Astrocyte of the hippocampus (primary cell): Measurements from ENCODE around the gene ITGB6.
A peak's percentile ranks its signal among the peaks of the same experiment; 100 is the strongest.
"Not testable (repeated sequence)": the region's sequence is repeated elsewhere in the genome, so short reads cannot be mapped to it uniquely, and the experiment has no call there.

Source experiments
- DNase-seq: peaks from one replicate; pipeline ENCODE4 v3.0.0; 2011; ENCODE audit warnings: low read depth, low spot score

ITGB6 gene

DNA sequence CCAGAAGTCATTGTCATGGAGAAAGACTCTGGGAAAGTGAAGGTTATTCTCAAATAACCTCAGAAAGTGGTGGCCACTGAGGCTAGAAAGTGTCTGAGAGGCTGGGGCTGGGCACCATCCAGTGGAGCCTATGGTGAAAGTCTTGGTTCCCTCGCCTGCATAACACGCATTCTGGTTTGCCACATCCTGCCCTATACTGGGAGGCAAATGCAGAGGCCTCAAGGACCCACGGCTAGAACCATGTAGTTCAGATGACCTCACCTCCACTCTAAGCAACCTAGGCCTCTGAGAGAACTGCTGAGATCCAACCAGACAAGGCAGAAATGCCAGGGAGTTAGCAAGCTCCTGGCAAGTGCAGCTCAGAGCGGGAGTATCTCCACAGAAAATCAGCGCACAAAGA, 5.1 kb downstream of the ITGB6 start:
- DNase-seq: no peak

- DNase-seq: no peak
Measured at GRCh38 chr2:160194351-160194750, 5.7 kb downstream of the ITGB6 start.

GRCh38 chr2:160181146-160181836, 18.8 kb downstream of the ITGB6 start:
- DNase-seq: peak; percentile 40

GRCh38 chr2:160180690-160181089, 19.4 kb downstream of the ITGB6 start:
- DNase-seq: not testable (repeated sequence)

GRCh38 chr2:160180172-160180571, 19.9 kb downstream of the ITGB6 start:
- DNase-seq: no peak

DNA sequence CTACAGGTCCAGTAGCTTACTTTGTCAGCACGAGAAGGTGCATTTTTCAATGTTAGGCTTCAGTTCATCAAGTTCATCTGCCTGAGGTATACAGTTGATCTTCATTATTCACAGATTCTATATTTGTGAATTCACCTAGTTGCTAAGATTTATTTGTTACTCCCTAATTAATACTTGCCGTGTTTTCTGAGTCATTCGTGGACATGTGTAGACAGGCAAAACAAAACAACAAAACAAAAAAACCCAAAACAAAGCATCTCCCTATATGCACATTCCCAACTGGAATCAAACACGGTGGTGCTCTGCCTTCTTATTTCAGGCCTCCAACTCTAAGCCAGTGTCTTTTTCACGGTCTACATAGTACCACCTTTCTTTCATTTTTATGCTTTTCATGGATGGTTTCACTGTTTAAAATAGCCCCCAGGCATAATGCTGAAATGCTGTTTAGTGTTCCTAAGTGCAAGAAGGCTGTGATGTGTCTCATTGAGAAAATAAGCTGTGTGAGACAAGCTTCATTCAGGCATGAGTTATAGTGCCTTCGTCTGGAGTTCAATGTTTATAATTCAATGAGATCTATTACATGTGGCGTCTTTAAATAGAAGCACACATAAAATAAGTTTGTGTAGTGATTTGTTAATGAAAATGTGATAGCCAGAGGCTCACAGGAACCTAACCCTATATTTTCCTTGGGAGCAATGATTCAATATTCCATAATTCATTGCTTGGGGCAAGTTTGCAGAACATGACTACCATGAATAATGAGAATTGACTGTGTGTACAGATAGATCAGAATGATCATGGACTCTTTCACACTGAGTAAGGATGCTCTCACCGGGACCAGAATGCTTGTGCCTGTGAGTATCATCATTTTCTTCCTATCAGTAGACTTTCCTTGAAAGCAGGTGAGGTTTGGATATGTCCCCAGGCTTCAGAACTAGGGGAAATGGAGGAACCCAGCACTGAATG, 24.6 kb downstream of the ITGB6 start:
- DNase-seq: no peak

DNA sequence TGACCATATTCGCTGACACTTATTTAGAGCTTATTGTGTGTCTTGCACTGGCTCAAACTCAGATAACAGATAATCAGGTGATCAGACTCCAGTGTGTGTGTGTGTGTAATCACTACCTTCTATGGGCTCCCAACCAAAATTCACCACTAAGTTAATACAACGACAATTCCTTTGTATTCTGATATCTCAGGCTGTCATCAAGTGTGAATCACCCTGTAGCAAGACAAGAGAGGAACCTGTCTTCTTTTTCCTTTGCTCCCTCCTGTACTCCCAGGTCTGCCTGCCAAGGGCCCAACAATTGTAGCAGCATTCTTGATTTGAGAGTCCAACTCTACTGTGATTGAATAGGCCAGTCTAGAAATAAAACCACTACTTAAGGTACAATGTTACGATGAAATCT, 25.8 kb downstream of the ITGB6 start:
- DNase-seq: no peak

DNA sequence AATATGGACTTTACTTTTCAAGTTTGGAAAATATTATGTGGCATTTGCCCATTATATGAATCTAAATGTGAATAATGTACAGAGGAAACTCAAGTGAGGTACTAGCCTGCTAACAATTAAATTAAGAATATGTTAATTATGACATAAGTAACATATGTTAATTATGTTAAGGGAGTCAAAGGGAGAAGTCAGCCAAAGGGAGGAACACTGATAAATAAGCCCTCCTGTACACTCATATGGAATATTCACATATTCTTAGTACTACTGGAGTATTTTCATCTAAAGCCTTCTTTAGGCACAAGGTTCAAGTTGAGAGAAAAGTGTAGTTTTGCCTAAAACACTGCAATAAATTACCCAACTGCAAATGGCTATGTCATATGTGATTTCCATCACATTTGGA, 30.1 kb downstream of the ITGB6 start:
- no peak for DNase-seq

- DNase-seq: no peak
Measured at GRCh38 chr2:160169471-160169870, 30.6 kb downstream of the ITGB6 start.

GRCh38 chr2:160168878-160169277, 31.2 kb downstream of the ITGB6 start:
- DNase-seq: no peak

GRCh38 chr2:160167089-160167740, 32.9 kb downstream of the ITGB6 start:
- no peak for DNase-seq

DNA sequence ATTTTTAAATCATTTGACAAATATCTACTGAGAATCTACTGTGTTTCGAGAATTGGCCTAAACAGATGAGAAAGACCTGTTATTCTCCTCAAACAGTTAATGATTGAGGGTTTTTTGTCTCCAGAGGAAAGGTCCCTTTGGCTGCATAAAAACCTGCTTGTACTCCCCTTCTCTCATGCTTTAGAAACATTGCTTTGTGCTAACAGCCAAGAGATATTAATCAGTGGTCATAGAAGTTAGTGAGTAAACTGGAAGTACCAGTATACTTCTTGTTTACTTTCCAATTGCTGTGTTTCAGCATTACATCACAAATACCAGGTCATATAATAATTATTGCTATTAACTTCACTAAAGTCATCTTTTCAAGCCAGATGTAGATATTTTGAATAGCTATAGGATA, 34.1 kb downstream of the ITGB6 start:
- no peak for DNase-seq

- no peak for DNase-seq
Measured at GRCh38 chr2:160165081-160165480, 35.0 kb downstream of the ITGB6 start.

- DNase-seq: peak; percentile 71
Measured at GRCh38 chr2:160157861-160158829, 41.9 kb downstream of the ITGB6 start.

- peak; percentile 14 for DNase-seq
Measured at GRCh38 chr2:160156665-160157064, 43.4 kb downstream of the ITGB6 start.

DNA sequence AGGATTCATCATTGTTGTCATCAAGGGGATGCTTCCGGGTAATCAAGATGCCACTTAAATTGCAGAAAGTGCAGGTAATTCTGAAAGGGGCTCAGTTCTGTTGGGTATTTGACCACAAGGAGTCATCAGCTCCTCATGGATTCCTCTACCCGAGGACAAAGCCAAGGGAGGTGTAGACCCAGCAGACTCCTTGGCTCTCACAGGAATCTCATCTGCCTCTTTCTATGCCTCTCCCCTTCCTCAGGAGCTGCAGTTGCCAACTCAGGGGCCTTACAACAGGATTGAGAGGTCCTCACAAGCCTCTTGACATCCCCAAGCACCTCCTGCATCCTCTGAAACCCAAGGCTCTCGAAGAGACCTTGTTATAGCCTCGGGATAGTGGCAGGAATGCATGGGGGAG, 44.0 kb downstream of the ITGB6 start:
- no peak for DNase-seq

- not testable (repeated sequence) for DNase-seq
Measured at GRCh38 chr2:160148419-160148818, 51.7 kb downstream of the ITGB6 start.

- no peak for DNase-seq
Measured at GRCh38 chr2:160145471-160145870, 54.6 kb downstream of the ITGB6 start.

DNA sequence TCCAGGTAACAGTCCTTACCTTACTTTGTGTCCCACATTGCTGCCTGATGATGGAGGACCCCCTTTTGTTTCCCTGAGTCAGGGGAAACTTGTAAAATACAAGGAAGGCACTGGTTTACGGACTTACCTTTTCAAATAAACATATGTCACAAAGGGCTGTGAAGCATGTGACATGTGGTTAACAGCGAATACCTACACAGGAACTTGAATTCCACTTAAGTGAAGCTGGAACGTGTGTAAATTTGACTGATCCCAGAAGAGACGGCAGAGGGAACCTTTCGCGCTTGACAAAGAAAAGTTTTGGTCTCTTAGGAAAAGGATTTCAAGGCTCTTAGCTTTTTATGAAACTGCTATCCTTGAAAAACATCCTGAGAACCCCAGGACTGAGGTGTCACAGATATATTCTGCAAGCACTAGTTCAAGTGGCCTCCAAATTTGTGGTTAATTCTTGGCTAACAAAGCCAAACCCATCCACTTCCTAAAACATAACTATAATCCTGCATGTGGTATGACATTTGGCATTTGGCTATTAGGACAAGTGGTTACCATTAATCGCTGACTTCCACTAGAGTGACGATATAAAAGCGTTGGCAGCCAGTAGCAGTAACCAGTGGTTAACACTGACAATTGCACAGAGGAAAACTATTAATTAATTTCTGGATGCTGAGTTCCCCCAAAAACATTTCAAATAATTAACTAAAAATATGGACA, 55.6 kb downstream of the ITGB6 start:
- DNase-seq: peak; percentile 26

- peak; percentile 15 for DNase-seq
Measured at GRCh38 chr2:160142472-160142871, 57.6 kb downstream of the ITGB6 start.
